K562 (cell line): ENCODE data around the gene PODXL2. TPM values are rescaled to one million over a fixed set of nuclear protein-coding genes. Genes with fewer than 3 reads are reported as not detected.

Experiments used
- ATAC-seq: fragments of 200-7000 bp; cut with Tn5 transposase; 3 replicates; pipeline ENCODE4 v1.9.1; 2020; ENCODE audit warnings: moderate library complexity
- BruUV-seq: library from RNA; stranded (reverse); fragments of 400-500 nt; replicated peaks from 2 replicates; lab custom pipeline; 2021; lab: Mats Ljungman, UMichigan
- CTCF ChIA-PET: fragments of 300-600 bp; formaldehyde crosslinking; extraction: SDS; loops from one replicate; lab custom pipeline; 2021; ENCODE audit warnings: low intra/inter-chr PET ratio; lab: Yijun Ruan, JAX
- POLR2A ChIA-PET: fragments of 300-600, 350-650 bp; sonication (Branson Sonifier 250); formaldehyde crosslinking; extraction: SDS; loops from one replicate; lab custom pipeline; 2021; ENCODE audit warnings: antibody characterized with exemption, inconsistent platforms; lab: Yijun Ruan, JAX
- DNase-seq, 4 experiments: peaks; one replicate each; pipeline versions ENCODE4 v3.0.0 to v3.0.0-alpha.2; 2011 to 2018; ENCODE audit warnings: low spot score in 3 of 4, mixed read lengths in 3 of 4; ENCODE audit errors: extremely low read depth in 1 of 4
- FAIRE-seq: peaks from 2 replicates; lab custom pipeline; 2011; peaks lifted over from hg19 to GRCh38; lab: Jason Lieb, UNC
- H2AFZ ChIP-seq: 2 replicates; pipeline ENCODE4 v1.6.0; 2011; ENCODE audit warnings: low read depth, low read length, control low read depth, inconsistent platforms
- H3K27ac ChIP-seq: fragments of 200-600 bp; 3 replicates; pipeline ENCODE4 v1.8.0; 2011; ENCODE audit warnings: low read depth, mild to moderate bottlenecking, control low read depth, inconsistent platforms, low read length, moderate library complexity, mixed read lengths; ENCODE audit errors: extremely low read depth
- H3K27me3 ChIP-seq, 2 experiments: fragments of 300-600 bp in 1 of 2; 2 replicates in 1 of 2; 3 replicates in 1 of 2; pipeline versions ENCODE4 v1.6.0 to v1.8.0; 2011; ENCODE audit warnings: inconsistent platforms in 2 of 2, low read length in 2 of 2, mild to moderate bottlenecking in 1 of 2, mixed read lengths in 1 of 2, moderate library complexity in 1 of 2; ENCODE audit not compliant: control insufficient read depth in 2 of 2, insufficient read depth in 2 of 2
- H3K36me3 ChIP-seq: fragments of 300-600 bp; 3 replicates; pipeline ENCODE4 v1.8.0; 2011; ENCODE audit warnings: mild to moderate bottlenecking, low read length, inconsistent platforms; ENCODE audit not compliant: control insufficient read depth, insufficient read depth
- H3K4me1 ChIP-seq, 2 experiments: fragments of 200-600 bp in 1 of 2; replicated peaks in 1 of 2; 2 replicates in 1 of 2; 3 replicates in 1 of 2; pipeline versions ENCODE4 v1.5.1 to v1.8.0; 2011; ENCODE audit warnings: inconsistent platforms in 2 of 2, low read length in 2 of 2, mild to moderate bottlenecking in 1 of 2, mixed read lengths in 1 of 2, moderate library complexity in 1 of 2; ENCODE audit not compliant: control insufficient read depth in 2 of 2, insufficient read depth in 2 of 2
- H3K4me2 ChIP-seq: 2 replicates; pipeline ENCODE4 v1.6.1; 2011; ENCODE audit warnings: low read length, control low read depth, inconsistent platforms, mixed read lengths; ENCODE audit not compliant: insufficient read depth
- H3K4me3 ChIP-seq: fragments of 200-600 bp; sonication (generic), shearing (Covaris generic); 2 replicates; pipeline ENCODE4 v1.5.1; 2016; ENCODE audit warnings: control low read depth, inconsistent platforms
- H3K79me2 ChIP-seq: fragments of 200-600 bp; 3 replicates; pipeline ENCODE4 v1.8.0; 2011; ENCODE audit warnings: low read length, inconsistent platforms; ENCODE audit not compliant: control insufficient read depth, insufficient read depth
- H3K9ac ChIP-seq, 2 experiments: 2 replicates each; pipeline versions ENCODE4 v1.6.0 to v1.6.1; 2011; ENCODE audit warnings: low read depth in 2 of 2, low read length in 2 of 2, control low read depth in 1 of 2, inconsistent platforms in 1 of 2, mild to moderate bottlenecking in 1 of 2, mixed read lengths in 1 of 2; ENCODE audit not compliant: insufficient read depth in 1 of 2
- H3K9me1 ChIP-seq: one replicate; pipeline ENCODE4 v1.6.0; 2011; ENCODE audit warnings: inconsistent platforms, mild to moderate bottlenecking, low read length, moderate library complexity; ENCODE audit not compliant: control insufficient read depth, insufficient read depth
- H3K9me3 ChIP-seq: replicated peaks from 2 replicates; pipeline ENCODE4 v1.5.1; 2011; ENCODE audit warnings: low read depth, low read length, inconsistent platforms; ENCODE audit not compliant: control insufficient read depth, insufficient read depth
- H4K20me1 ChIP-seq: replicated peaks from 2 replicates; pipeline ENCODE4 v1.6.1; 2011; ENCODE audit warnings: low read length, inconsistent platforms, mixed read lengths; ENCODE audit not compliant: control insufficient read depth, insufficient read depth
- E4F1 ChIP-seq: fragments of 250-450 bp; sonication (Bioruptor Pico); IDR thresholded peaks from 2 replicates; pipeline ENCODE4 v1.5.0; 2021; ENCODE audit warnings: mild to moderate bottlenecking, borderline replicate concordance
- GTF2A2 ChIP-seq: IDR thresholded peaks from 2 replicates; pipeline ENCODE4 v1.6.1; 2016; ENCODE audit warnings: mild to moderate bottlenecking, missing genetic modification characterization, missing compliant biosample characterization
- MEF2A ChIP-seq: IDR thresholded peaks from 2 replicates; pipeline ENCODE4 v1.6.1; 2011; ENCODE audit warnings: low read depth, mild to moderate bottlenecking, low read length, moderate library complexity; ENCODE audit not compliant: control insufficient read depth
- RBM25 ChIP-seq: fragments of 200-400 bp; formaldehyde crosslinking; IDR thresholded peaks from 2 replicates; pipeline ENCODE4 v1.6.1; 2018; ENCODE audit warnings: low read length, low read depth, moderate library complexity; ENCODE audit not compliant: severe bottlenecking
- TFAM ChIP-seq: fragments of 250-450 bp; sonication (Bioruptor Pico); conservative IDR thresholded peaks from 2 replicates; pipeline ENCODE4 v1.5.0; 2021; ENCODE audit warnings: mild to moderate bottlenecking, moderate library complexity
- WGBS: fragments of 100-300 bp; shearing (Covaris generic); methylation state at CpG from one replicate; pipeline ENCODE4 v1.1.6; 2016; ENCODE audit warnings: low coverage, mixed read lengths; ENCODE audit not compliant: insufficient coverage; ENCODE audit errors: missing lambda C conversion rate; 5-methylcytosine and 5-hydroxymethylcytosine counted together
- in situ Hi-C: fragments of 300-500 bp; cut with MboI; formaldehyde crosslinking; loops from 4 replicates; pipeline ENCODE4 v1.15.0; 2018; ENCODE audit warnings: inconsistent platforms, mixed read lengths
- intact Hi-C: fragments of 100-400 bp; cut with micrococcal nuclease; formaldehyde crosslinking; loops from 2 replicates; pipeline ENCODE4 v1.14.2; 2022
- polyA plus RNA-seq, 8 experiments: library from polyadenylated mRNA; depleted of rRNA in 4 of 8; stranded (reverse) in 5 of 8; unstranded in 3 of 8; fragments of >200 nt; fragmentation: Nextera tagmentation in 2 of 8; fragmentation: Illumina TruSeq in 1 of 8; extraction: Ambion mirVana in 2 of 8; extraction: Trizol in 1 of 8; gene quantifications; 2 replicates each; pipeline versions ENCODE4 v1.2.1 to v1.2.3, GENCODE V29; 2011 to 2014; ENCODE audit warnings: inconsistent platforms in 1 of 8, missing spikeins in 1 of 8
- total RNA-seq, 7 experiments: library from RNA; depleted of rRNA in 6 of 7; stranded (reverse); fragments of >200 nt in 6 of 7; fragmentation: Illumina TruSeq in 2 of 7; extraction: Trizol in 2 of 7; gene quantifications; 2 replicates each; pipeline versions ENCODE4 v1.2.1 to v1.2.3, GENCODE V29; 2011 to 2021; ENCODE audit warnings: low replicate concordance in 1 of 7
- TF ChIP-seq, protein P1 (sequence below): sonication (generic); IDR thresholded peaks from 2 replicates; pipeline ENCODE4 v1.6.1; 2016

Gene PODXL2
- total and polyA plus RNA-seq, 9 of the 15 experiments (the other 6 are each of a cell fraction or from before 2014, with no cell fraction given), result 0.03 to 52.5 (median 21.9) TPM

GRCh38 chr3:127665165-127665564, 36.2 kb downstream of the PODXL2 start (continued):
- no peak for TF ChIP-seq RBM25
- no peak for TF ChIP-seq GTF2A2 (tag)
- no peak for TF ChIP-seq E4F1 (CRISPR knock-in tag)
- no peak for TF ChIP-seq MEF2A
- TF ChIP-seq, all 486 proteins: peak for 0

GRCh38 chr3:127665586-127665985, 36.6 kb downstream of the PODXL2 start:
- no peak overlapping the region for H3K4me2 ChIP-seq
- H3K9me1 ChIP-seq, result no peaks in the 10 kb centered on the region
- BruUV-seq, result no TSS peak
- no peak overlapping the region for H3K4me3 ChIP-seq
- no peak overlapping the region for H3K27ac ChIP-seq
- H3K27me3 ChIP-seq, result no peaks in the 10 kb centered on the region
- H2AFZ ChIP-seq, result no peak overlapping the region
- H3K79me2 ChIP-seq, result no peaks in the 10 kb centered on the region
- WGBS, result 89% methylated on average over 2 of the region's 3 CpGs
- H3K9me3 ChIP-seq, result no peaks in the 10 kb centered on the region
- in situ Hi-C loops, result no loop called here
- ATAC-seq (no peak), DNase-seq (no peak), FAIRE-seq (no peak)
- CTCF ChIA-PET, result no interaction called here
- POLR2A ChIA-PET, result no interaction called here
- no peak overlapping the region for H3K9ac ChIP-seq
- H4K20me1 ChIP-seq, result no peaks in the 10 kb centered on the region
- H3K36me3 ChIP-seq, result peaks cover 41% of the 10 kb centered on the region; the same call in 1 of the 3 replicates
- TF ChIP-seq, protein P1, sequence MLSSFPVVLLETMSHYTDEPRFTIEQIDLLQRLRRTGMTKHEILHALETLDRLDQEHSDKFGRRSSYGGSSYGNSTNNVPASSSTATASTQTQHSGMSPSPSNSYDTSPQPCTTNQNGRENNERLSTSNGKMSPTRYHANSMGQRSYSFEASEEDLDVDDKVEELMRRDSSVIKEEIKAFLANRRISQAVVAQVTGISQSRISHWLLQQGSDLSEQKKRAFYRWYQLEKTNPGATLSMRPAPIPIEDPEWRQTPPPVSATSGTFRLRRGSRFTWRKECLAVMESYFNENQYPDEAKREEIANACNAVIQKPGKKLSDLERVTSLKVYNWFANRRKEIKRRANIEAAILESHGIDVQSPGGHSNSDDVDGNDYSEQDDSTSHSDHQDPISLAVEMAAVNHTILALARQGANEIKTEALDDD, result no peak
- TF ChIP-seq TFAM (CRISPR knock-in tag), result no peak
- intact Hi-C loops, result no loop called here
- H3K4me1 ChIP-seq, result no peaks in the 10 kb centered on the region; a peak in 1 of 5 replicates
